Liver (tissue), 3 donors: Measurements from ENCODE around the gene CALHM5.

ENCODE experiments used
- EGR1 ChIP-seq, 2 donors: IDR thresholded peaks; 2 replicates each; pipeline ENCODE4 v1.6.1; 2016 to 2018; ENCODE audit warnings: antibody characterized with exemption in 2 of 2, low read depth in 2 of 2
- HNF4A ChIP-seq, 2 donors: conservative IDR thresholded peaks; 2 replicates each; pipeline ENCODE4 v1.6.1; 2016; ENCODE audit warnings: antibody characterized with exemption in 2 of 2, mild to moderate bottlenecking in 2 of 2
- RAD21 ChIP-seq, 2 donors: IDR thresholded peaks; 2 replicates each; pipeline ENCODE4 v1.6.1; 2016; ENCODE audit warnings: antibody characterized with exemption in 2 of 2, mild to moderate bottlenecking in 2 of 2
- REST ChIP-seq: IDR thresholded peaks from 2 replicates; pipeline ENCODE4 v1.6.1; 2016; ENCODE audit warnings: antibody characterized with exemption, mild to moderate bottlenecking
- RXRA ChIP-seq, 2 donors: IDR thresholded peaks; 2 replicates each; pipeline ENCODE4 v1.6.1; 2017 to 2018; ENCODE audit warnings: antibody characterized with exemption in 2 of 2, mild to moderate bottlenecking in 1 of 2
- SP1 ChIP-seq: IDR thresholded peaks from 2 replicates; pipeline ENCODE4 v1.6.1; 2018; ENCODE audit warnings: antibody characterized with exemption, mild to moderate bottlenecking
- TAF1 ChIP-seq: conservative IDR thresholded peaks from 2 replicates; pipeline ENCODE4 v1.6.1; 2016; ENCODE audit warnings: antibody characterized with exemption, mild to moderate bottlenecking
- YY1 ChIP-seq: IDR thresholded peaks from 2 replicates; pipeline ENCODE4 v1.6.1; 2016; ENCODE audit warnings: antibody characterized with exemption, mild to moderate bottlenecking
- ZBTB33 ChIP-seq: IDR thresholded peaks from 2 replicates; pipeline ENCODE4 v1.6.1; 2016; ENCODE audit warnings: antibody characterized with exemption
- TF ChIP-seq, protein P1 (sequence below): fragments of 150-350 bp; IDR thresholded peaks from 2 replicates; pipeline ENCODE4 v1.5.1; 2017; ENCODE audit warnings: improper control_type of control experiment, low read depth, low read length; ENCODE audit not compliant: missing input control
- TF ChIP-seq, protein P2 (sequence below): IDR thresholded peaks from 2 replicates; pipeline ENCODE4 v1.6.1; 2016; ENCODE audit warnings: antibody characterized with exemption
- donor health status: healthy.
- donor health status: healthy.

GRCh38 chr6:116560130-116560529 is 48.7 kb downstream of the CALHM5 start:
- TF ChIP-seq, protein P1, sequence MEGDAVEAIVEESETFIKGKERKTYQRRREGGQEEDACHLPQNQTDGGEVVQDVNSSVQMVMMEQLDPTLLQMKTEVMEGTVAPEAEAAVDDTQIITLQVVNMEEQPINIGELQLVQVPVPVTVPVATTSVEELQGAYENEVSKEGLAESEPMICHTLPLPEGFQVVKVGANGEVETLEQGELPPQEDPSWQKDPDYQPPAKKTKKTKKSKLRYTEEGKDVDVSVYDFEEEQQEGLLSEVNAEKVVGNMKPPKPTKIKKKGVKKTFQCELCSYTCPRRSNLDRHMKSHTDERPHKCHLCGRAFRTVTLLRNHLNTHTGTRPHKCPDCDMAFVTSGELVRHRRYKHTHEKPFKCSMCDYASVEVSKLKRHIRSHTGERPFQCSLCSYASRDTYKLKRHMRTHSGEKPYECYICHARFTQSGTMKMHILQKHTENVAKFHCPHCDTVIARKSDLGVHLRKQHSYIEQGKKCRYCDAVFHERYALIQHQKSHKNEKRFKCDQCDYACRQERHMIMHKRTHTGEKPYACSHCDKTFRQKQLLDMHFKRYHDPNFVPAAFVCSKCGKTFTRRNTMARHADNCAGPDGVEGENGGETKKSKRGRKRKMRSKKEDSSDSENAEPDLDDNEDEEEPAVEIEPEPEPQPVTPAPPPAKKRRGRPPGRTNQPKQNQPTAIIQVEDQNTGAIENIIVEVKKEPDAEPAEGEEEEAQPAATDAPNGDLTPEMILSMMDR = no peak
- TF ChIP-seq REST (no peak), HNF4A (conservative IDR thresholded peaks at IDR 0.05) (no peak), RAD21 (IDR thresholded peaks at IDR 0.05) (no peak), EGR1 (IDR thresholded peaks at IDR 0.05; ENCODE audit: low read depth in 2 of 2) (no peak), YY1 (no peak), ZBTB33 (no peak), RXRA (IDR thresholded peaks at IDR 0.05) (no peak), TAF1 (no peak), SP1 (no peak)
- TF ChIP-seq, protein P2, sequence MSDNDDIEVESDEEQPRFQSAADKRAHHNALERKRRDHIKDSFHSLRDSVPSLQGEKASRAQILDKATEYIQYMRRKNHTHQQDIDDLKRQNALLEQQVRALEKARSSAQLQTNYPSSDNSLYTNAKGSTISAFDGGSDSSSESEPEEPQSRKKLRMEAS = no peak
